Skin of body (tissue), 2 donors: ENCODE measurements around the gene SLC38A5. TPM values are rescaled to one million over a fixed set of nuclear protein-coding genes. Genes with fewer than 3 reads are reported as not detected.
"Not testable (repeated sequence)": the region's sequence is repeated elsewhere in the genome, so short reads cannot be mapped to it uniquely, and the experiment has no call there.

Experiments used
- DNase-seq: peaks from one replicate; lab custom pipeline; 2025; lab: John Stamatoyannopoulos, UW
- total RNA-seq: library from RNA; depleted of rRNA; stranded (reverse); fragments of >200 nt; gene quantifications from one replicate; pipeline ENCODE4 v1.2.3, GENCODE V29; 2014

SLC38A5 gene
- 5.9 TPM for total RNA-seq

DNA sequence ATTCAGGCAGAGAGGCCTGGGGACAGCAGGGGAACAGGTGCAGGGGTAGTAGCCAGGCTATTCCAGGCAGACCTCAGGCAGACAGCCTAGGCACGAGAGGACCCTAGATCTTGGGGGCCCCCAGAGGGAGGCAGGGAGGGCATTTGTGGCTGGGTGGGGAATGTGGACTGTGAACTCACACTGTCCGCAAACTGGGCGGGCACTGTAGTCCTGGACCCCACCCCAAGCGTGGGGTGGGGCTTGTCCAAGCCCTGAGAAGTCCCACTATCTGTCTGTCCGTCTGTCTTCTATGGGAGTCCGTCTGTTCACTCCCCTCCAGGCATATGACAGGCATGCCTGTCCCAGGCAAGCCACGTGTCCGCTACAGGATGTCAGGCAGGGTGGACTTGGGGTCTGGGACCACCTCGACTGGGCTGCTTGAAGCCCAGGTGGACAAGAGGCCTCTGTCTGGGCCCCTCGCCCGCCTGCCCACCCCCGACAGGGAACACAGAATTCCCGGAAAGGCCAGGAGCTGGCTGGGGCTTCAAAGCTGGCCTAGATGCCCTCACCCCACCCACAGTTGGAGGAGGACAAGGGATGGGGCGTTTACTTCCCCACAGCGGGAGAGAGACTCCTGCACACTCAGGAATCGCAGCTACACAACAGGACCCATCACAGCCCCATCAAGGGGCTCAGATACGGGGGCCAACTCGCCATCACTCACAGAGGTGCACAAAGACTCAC lies at the start of gene SLC38A5:
SLC38A5 (minus strand) TSS at position 151 of the 723 bp plus-strand sequence. CDS start 2,336 bp downstream, outside the sequence.
- DNase-seq: no peak

DNA sequence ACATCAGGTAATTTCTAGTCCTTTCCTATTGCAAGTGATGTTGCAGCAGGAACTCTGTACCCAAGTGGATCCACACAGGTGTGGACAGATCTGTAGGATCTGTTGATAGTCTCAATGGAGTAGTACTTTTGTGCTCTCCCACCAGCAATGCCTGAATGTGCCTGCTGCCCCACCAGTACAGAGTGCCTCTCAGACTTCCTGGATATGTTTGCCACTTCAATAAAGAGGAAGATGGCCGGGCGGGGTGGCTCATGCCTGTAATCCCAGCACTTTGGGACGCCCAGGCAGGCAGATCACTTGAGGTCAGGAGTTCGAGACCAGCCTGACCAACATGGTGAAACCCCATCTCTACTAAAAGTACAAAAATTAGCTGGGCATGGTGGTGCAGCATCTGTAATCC lies 49.4 kb upstream of the SLC38A5 start:
- DNase-seq: not testable (repeated sequence)

DNA sequence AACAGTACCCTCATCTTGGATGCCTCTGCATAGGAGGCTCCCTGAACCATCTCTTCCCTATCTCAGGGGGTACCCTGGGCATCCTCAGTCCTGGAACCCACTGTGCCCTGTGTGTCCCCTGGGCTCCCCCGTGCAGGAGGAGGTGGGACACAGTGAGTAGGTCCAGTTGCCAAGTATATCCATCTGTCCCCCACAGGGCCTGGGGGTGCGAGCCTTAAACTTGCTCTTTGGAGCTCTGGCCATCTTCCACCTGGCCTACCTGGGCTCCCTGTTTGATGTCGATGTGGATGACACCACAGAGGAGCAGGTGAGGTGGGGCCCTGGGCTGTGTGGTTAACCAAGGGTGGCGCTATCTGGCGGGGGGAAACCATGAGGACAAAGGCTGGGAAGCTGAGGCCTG lies 46.9 kb upstream of the SLC38A5 start:
- no peak for DNase-seq

DNA sequence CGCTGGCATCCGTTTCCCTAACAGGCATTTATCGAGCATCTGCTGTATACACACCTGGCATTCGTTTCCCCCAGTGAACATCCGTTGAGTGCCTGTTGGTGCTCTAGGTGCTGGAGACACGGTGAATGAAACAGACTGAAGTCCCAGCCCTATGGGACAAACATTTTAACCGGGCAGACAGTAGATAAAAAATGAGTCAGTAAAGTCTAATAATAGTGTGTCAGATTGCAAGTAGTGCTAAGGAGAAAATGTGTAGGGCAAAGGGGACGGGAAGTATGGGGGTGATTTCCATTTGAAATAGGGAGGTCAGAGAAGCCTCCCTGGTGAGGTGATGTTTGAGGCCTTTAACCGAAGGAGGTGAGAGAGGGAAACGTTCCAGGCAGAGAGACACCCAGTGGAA lies 46.2 kb upstream of the SLC38A5 start:
- DNase-seq: no peak

DNA sequence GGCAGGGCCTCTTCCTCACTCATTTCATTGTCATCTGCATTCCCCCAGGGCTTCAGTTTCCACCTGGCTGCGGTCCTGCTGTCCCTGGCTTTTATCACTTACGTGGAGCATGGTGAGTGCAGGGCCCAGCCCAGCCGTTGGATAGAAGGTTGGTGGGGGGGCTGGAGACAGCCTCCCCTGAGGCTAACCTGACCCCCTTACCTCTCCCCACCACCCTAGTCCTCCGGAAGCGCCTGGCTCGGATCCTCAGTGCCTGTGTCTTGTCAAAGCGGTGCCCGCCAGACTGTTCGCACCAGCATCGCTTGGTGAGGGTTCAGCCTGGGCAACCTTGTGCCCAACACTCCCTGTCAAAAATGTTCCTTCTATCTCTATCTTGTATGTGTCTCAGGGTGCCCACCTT lies 45.8 kb upstream of the SLC38A5 start:
- no peak for DNase-seq

DNA sequence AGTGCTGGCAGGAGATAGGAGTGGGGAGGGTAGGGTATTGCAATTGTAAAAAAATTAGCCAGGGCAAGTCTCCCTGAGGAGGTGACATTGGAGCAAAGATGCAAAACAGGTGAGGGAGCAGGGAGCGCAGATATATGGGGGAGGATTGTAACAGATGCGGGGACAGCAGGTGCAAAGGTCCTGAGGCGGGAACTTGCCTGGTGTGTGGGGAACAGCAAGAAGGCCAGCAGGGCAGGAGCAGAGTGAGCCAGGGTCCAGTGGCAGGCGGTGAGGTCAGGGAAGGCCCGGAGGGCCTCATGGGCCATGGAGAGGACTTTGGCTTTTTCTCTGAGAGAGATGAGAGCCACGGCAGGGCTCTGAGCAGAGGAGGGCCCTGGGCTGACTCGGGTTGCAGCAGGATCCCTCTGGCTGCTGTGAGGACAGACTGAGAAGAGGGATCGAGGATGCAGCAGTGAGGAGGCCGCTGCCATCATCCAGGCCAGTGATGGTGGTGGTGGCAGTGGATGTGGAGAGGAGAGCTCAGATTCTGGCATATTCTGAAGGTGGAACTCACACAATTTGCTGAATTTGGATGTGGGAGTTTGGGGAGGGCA lies 44.9 kb upstream of the SLC38A5 start:
- no peak for DNase-seq

DNA sequence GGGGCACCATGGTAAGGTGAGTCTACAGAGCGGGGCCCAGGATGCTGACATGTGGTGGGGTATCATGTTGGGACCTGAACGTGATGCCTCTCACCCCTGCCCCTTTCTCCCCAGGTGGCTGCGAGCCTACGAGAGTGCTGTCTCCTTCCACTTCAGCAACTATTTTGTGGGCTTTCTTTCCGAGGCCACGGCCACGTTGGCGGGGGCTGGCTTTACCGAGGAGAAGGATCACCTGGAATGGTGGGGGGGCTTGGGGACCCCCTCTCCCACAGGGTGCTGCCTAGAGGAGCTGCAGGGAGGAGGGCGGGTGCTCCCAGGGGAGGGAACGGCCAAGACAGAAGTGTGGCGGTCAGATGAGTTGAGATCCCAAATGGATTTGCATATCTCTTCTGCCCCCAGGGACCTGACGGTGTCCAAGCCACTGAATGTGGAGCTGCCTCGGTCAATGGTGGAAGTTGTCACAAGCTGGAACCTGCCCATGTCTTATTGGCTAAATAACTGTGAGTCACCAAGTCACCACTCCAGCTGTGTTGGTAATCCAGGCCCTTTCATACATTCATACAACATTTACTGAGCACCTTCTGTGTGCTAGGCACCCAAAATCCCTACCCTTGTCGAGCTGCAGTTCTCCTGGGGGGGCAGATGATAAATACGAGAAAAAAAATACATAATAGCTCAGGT lies 44.2 kb upstream of the SLC38A5 start:
- no peak for DNase-seq

DNA sequence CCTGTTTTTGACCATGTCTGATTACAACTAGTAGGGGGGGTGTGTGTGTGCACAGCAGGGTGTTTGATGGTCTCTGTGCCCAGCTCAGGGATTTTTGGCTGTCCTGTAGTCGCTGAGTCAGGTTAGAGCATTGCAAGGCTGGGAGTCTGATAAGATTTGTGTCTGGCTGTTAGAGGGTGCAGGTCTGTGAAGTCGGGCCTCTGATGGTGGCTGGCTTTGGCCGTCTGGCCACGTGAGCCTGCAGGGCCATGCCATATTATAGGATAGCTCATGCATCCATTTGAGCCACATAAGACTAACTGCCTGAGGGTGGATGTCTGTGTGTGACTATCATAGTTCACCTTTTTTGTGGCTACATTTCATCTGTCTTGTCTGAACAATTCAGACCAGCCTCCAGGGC lies 43.6 kb upstream of the SLC38A5 start:
- DNase-seq: no peak

DNA sequence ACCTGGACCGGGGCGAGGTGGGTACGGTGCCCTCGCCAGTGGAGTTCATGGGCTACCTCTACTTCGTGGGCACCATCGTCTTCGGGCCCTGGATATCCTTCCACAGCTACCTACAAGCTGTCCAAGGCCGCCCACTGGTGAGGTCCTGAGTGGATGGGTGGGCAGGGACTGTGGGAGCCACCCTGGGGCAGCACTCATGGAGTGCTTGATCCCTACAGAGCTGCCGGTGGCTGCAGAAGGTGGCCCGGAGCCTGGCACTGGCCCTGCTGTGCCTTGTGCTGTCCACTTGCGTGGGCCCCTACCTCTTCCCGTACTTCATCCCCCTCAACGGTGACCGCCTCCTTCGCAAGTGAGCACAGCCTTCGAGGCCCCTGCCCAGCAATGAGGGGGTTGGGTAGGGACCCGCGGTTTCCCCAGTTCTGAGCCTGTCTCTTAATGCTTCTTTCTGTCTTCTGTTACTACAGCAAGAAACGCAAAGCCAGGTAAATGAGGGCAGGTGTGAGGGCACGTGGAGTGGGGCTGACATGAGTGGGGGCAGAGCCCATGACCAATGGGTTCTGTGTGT lies 42.4 kb upstream of the SLC38A5 start:
- DNase-seq: no peak

DNA sequence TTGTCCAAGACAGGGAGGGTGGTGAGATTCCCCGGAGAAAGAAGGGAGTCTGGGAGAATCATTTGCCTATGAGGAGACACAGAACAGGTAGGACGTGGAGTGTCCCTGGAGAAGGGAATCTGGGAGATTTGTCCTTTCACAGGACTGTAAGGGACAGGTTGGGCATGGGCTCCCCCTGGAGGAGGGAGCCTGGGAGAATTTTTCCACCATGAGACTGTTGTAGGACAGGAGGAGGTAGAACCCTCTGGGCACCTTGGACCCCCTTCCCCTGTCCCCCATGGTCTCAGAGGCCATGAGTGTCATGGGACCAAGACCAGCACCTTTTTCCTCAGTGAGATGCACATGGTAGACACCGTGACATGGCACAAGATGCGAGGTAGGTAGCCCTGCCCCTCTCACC lies 41.5 kb upstream of the SLC38A5 start:
- no peak for DNase-seq

DNA sequence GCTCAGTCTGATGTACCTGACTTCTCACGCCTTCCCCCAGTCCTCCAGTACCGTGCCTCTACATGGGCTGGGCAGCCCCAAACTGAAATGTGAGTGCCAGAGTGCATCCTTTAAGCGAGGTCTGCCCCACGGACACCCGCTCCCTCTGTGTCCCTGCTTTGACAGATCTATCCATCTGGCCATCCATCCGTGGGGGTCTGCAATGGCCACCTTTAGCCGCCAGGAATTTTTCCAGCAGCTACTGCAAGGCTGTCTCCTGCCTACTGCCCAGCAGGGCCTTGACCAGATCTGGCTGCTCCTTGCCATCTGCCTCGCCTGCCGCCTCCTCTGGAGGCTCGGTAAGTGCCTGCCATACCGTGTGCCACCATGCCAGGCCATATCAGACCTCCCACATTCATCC lies 39.6 kb upstream of the SLC38A5 start:
- DNase-seq: no peak

DNA sequence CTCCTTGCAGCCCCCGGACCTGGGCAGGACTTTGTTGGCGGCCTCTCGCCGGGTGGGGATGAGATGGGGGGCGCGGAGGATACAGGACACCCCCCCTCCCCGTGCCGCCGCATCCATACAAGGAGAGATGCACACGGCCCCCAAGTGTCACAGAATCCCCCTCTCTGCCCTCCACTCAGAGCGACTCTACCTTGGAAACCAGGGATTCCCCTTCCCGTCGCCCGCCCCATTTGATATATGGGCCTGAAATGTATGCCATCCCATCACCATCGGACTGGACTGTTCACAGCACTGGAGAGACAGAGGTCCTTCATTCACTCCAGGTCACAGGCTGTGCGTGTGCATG lies 39.2 kb upstream of the SLC38A5 start:
- DNase-seq: no peak

DNA sequence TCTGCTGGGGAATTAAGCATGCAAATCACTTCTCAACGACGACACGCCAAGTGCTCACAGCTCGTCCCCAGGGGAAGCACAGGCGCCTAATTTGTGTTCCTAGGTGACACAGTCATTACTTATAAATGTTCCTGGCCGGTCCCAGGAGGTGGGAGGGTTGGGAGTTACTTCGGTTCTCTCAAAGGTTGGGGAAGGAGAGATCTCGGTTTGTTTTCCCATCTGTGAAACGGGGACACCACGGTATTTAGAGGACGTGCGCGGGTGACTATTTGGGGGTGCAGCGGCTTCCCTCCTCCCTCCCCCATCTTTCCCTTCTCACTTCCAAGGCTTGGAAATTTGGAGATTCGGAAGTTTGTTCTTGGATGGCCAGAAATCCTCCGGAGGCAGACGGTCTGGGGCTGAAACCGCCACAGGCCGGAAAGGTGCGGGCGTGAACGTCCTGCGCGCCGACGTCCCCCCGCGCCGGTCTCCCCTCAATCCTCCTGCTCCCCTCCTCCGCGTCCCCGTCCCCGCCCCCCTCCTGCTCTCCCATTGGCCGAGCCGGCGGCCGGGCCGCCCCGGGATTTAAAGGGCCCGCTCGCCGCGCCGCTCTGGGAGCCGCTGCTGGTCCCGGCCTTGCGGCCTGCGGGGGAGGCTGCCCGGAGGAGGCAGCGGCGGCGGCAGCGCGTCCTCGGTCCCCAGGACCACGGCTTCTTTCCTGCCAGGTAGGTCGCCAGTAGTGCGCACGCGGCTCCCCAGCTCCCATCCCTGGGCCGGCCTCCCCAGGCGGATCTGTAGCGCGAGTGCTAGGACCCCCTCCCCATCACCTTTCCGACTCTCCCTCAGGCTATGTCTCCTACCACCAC lies 38.6 kb upstream of the SLC38A5 start, which contains the start of gene PORCN:
PORCN (plus strand) TSS at position 593 of the 845 bp plus-strand sequence. CDS start 829 bp downstream, outside the sequence.
- DNase-seq: no peak

DNA sequence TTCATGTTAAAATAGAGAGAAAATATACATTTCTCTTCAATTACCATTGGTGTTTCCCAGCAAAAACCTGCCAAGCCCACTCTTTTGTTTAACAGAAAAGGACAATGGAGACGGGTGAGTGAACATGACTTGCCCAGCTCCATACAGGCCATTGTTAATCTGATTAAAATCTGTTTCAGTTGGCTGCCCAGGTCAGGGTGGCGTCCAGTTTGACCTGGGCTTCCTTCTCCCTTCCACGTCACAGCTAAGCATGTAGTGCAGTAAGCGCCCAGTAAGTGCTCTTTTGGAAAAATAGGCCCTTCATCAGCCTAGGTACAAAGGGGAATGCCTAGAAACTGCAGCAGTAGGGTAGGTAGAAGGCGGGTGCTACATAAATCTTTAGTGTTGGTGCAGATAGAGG lies 37.2 kb upstream of the SLC38A5 start:
- no peak for DNase-seq

DNA sequence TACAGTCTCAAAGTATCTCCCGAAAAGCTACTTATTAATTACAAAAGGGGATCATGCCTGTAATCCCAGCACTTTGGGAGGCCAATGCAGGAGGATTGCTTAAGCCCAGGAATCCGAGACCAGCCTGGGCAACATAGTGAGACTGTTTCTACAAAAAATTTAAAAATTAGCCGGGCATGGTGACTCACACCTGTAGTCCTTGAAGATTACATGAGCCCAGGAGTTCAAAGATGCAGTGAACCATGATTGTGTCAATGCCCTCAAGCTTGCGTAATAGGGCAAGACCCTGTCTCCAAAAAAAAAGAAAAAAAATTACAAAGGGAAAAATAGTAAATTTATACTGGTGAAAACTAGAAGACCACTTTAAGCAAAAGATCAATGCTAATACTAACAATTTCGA lies 35.4 kb upstream of the SLC38A5 start:
- DNase-seq: no peak

DNA sequence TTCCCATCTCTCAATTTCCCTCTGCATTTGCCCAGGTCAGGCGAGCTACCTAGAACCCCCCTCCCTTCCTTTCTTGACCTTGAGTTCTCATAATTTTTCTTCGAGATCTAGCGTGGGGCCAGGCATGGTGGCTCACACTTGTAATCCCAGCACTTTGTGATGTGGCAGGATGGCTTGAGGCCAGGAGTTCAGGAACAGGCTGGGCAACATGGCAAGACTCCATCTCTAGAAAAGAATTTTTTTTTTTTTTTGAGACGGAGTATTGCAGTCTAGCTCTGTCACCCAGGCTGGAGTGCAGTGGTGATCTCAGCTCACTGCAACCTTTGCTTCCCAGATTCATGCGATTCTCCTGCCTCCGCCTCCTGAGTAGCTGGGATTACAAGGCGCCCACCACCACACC lies 34.2 kb upstream of the SLC38A5 start:
- DNase-seq: no peak

DNA sequence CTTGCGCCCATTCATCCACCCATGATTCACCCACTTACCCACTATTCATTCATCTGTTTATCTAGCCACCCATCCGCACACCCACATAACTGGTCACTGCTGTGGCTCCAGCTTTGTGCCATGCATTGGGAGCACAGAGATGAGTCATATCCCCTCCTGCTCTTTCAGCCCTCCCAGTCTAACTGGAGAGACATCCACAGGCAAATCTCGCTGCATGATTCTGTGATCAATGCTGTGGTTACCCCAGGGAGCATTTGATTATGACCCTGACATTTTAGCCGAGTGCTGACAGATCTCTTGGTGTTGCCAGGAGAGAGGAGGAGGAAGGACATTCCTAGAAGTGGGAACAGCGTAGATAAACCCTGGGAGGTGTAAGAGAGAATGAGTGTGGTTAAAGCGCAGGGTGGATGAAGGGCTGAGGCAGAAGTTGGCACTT lies 28.3 kb upstream of the SLC38A5 start:
- no peak for DNase-seq

DNA sequence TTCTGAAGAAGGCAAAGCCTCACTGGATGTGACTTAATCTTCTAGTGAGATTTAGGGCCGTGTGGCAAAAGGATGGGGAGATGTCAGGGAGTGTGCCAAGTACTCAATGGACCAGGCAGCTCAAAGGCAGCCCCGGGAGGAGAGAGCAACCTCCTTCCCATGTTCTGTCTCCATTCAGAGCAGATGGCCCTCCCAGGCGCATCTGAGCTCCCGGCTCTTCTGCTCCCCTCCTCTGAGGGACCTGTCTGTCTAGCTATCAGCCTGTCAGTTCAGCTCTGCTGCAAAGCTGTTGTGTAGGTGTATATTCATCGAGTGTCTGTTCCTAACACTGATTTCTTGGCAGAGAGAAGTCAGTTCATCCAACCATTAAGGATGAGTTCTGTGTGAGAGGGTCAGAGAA lies 27.8 kb upstream of the SLC38A5 start:
- DNase-seq: no peak

DNA sequence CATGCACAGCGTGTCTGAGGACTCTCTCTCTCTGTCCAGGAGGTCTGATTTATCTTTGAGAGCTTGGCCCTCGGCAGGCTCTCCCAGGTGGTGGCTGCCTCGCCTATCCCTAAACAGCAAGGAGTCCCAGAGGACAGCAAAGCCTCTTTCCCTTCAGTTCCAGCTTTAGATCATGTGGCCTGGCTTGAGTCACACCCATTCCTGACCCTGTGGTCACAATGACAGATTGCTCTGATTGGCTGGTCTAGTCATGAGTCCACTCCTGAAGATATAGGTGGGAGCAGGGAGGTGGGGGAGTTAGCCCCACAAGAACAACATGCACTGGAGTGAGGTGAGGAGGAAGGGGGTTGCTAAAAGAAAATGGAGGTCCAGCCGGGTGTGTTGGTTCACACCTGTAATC lies 26.6 kb upstream of the SLC38A5 start:
- no peak for DNase-seq

DNA sequence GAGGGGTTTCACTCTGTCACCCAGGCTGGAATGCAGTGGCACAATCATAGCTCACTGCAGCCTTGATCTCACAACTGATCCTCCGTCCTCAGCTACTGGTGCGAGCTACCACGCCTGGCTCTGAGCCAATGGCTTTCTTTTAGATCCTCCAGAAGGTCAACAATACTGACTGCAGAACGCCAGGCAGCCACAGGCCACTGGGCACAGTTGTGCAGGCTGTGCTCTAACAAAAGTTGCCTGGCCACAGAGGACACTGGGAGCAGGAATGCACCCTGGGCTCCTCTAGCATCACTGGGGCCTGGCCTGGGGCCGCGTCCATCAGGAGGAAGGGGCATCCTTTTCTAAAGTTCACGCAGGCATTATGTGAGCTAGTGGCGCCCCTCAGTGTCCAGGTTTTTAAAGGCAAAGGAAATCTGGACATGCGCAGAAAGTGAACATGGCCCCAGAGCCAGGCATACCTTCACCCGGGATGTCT lies 23.9 kb upstream of the SLC38A5 start:
- DNase-seq: no peak

DNA sequence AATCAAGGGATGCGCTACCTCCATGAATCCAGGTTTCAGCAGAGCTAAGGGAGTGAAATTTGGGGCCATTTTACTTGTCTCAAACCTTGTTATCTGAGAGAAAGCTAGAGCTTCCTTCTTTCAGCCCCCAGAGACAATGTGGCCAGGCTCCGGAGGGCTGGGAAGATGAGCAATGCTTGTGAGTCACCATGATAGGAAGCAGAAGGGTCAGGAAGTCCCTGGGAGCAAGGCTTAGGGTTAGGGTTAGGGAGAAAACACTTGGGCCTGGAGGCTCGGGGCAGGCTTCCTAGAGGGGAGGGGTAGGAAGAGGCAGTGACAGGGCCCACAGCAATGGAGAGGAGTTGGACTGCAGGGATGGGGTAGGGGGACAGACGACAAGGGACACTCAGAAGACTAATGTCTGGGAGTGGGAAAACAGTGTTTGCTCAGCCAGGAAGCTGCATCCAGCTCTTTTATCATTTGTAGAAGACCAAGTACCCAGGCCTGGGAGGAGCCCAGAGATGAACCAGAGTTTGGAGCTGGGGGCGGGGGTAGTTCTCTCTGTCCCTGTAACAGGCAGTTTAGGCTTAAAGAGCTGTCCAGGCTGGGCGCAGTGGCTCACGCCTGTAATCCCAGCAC lies 22.3 kb upstream of the SLC38A5 start:
- no peak for DNase-seq
